GM19099 (cell line): Measurements from ENCODE around the gene KCNJ5.

ENCODE experiments used
- POLR2A ChIP-seq: IDR thresholded peaks from 3 replicates; pipeline ENCODE4 v1.6.1; 2011; ENCODE audit warnings: low read depth; ENCODE audit not compliant: insufficient read length; ENCODE audit errors: extremely low read depth

The KCNJ5 gene

DNA sequence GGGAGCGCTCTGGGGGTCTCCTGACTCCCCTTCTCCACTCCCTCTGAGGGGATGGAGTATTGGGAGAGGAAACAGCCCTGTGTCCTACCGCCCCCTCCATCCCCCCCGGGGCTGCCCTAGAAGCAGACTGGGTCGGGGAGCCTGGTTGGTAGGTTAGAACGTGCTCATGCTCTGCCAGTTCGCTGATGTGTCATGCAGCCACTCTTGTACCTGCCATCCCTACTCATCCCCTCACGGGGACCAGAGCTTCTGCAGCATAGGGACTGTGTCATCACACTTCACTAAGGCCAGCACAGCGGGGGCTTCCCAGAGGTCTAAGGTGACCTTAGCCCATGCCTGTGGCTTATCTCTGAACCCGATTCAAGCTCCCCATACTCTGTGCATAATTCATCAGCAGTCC is 28.8 kb upstream of the KCNJ5 start:
- TF ChIP-seq POLR2A, result no peak

DNA sequence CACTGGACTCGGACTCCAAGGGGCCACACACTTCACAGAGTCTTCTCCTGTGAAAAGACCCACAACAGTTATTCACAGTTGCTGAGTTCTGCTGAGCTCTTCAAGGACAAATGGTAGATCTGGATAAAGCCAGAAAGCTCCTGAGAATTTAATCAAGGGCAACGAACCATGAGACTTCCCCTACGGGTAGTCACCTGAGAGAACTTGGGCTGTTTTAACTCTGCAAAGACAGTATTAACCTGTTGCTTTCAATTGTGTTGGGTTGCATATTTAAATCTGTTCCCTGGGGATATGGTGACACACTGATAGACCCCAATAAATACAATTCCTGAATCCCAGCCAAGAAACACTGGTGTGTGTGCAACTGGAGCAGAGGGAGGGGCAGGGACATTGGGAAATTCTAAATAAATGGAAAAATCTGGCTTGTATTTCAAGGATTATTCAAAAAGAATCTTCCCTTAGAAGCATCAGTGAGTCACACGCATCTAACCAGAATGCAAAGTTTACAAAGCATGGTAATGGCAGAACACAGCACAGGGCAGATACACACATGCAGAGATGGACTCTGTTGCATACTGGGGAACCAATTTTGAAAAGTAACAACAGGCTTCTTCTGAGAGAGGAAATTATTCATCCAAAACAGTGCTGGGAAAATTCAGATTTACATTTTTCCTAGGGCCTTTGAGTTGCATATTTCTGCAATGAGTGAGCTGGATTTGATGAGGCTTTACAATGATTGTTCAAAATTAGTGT is 28.1 kb upstream of the KCNJ5 start:
- TF ChIP-seq POLR2A, result no peak

GRCh38 chr11:128865490-128865889 is 25.7 kb upstream of the KCNJ5 start:
- no peak for TF ChIP-seq POLR2A

DNA sequence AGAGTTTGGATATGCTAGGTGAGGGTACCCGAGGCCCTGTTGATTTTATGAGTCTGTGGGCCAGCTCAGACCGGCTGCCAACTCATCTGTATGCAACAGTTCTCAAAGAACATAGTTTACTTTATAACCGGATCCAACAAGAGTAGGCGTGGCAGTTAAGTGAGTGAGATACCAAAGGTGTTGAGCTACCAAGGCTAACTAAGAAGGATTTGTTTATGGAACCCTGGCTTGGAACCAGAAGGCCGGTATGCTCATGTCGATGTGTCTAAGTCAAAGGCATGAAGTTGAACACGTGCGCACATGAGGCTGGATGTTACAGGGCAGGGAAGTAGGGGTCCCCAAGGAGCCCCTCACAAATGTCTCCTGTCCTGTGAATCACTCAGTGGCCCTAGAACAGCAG is 23.9 kb upstream of the KCNJ5 start, which contains the start of gene KCNJ1:
Gene KCNJ1 (minus strand): TSS at position 20 of the 400 bp plus-strand sequence. CDS start 27,053 bp downstream, outside the sequence.
- TF ChIP-seq POLR2A, result no peak

DNA sequence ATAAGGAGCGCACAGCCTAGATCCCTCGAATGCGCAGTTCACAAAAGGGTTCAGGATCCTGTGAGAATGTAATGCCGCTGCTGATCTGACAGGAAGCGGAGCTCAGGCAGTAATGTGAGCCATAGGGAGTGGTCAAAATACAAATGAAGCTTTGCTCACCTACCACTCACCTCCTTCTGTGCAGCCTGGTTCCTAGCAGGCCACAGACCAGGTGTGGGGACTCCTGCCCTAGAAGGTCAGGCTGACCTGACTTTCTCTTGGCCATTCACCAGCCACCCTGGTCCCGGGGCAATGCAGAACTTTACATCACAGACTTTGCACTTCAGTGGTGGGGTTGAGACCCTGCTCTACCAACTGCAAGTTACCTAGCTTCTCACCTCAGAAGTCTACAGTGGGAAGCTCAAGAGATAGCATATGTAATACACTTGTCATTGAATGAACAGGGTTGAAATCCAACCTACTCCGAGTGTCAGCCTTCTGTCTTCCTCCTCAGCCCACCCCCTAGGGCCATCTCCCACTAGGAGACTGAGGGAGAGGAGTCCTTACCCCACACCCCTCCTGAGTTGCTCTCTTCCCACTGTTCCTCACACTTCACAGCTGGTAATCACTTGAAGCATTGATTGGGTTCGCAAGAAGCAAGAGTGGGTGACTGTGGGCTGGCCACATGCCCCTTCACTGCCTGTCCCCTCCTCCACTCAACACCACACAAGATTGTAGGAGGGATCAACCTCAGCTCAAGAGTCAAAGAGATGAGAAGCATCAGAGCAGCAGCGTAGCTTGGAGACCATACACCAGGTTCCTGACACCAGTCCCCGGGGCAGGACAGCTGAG is 22.1 kb upstream of the KCNJ5 start:
- TF ChIP-seq POLR2A, result no peak

DNA sequence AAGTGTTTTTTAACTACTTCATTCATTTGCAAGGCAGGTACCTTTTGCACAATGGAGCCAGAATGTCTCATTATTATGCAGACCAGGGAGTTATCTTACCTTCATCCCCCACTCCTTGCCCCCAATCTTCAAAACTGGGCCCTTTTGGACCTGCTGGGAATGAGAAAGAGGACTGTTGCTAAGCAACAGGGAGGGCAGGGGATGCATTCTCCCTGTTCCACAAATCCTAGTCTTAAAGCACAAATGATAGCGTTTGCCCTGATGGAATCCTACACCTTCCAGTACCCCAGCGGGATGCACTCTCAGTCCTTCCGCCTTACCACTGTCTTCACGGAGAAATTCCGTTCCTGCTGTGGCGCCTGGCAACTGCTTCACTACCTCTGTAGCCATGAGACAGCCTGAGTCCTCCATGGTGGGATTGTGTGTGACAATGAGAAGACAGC is 20.0 kb upstream of the KCNJ5 start:
- no peak for TF ChIP-seq POLR2A

DNA sequence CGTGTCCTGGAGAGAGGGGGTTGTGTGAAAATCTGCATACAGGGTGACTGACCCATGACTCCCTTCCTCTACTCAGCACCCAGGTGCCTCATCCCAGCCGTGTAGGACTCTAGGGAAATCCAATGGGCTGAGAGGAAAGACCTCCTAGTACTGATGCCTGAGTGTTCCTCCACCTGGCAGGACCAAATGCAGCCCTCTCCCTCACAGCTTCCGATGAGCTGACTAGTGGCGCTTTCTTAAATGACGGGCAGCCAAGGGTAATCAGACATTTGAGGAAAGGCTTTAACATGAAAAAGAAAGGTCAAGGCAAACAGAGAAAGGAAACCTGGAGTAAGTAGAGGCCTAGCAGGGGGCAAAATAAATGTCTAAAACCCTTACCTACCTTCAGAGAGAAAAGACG is 19.1 kb upstream of the KCNJ5 start:
- no peak for TF ChIP-seq POLR2A

DNA sequence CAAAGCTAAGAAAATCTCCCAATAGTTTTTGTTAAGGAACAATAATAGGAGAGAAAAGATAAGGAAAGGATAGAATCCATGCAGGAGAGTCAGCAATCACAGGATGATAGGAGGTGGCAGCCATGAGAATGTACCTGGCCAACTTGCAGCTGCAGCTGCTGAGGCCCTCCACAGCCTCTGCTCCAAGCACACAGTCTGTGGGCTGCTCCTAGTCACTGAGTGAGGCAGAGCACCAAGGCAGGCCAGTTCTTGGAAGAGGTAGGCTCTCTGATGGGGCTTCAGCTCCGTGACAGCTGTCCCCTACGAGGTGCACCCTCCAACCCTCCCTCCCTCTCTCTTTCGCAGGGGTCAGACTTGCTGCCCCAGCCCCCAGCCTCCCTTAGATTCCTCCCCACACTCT is 18.6 kb upstream of the KCNJ5 start:
- no peak for TF ChIP-seq POLR2A

- no peak for TF ChIP-seq POLR2A
Measured at GRCh38 chr11:128874427-128874826, 16.7 kb upstream of the KCNJ5 start.

DNA sequence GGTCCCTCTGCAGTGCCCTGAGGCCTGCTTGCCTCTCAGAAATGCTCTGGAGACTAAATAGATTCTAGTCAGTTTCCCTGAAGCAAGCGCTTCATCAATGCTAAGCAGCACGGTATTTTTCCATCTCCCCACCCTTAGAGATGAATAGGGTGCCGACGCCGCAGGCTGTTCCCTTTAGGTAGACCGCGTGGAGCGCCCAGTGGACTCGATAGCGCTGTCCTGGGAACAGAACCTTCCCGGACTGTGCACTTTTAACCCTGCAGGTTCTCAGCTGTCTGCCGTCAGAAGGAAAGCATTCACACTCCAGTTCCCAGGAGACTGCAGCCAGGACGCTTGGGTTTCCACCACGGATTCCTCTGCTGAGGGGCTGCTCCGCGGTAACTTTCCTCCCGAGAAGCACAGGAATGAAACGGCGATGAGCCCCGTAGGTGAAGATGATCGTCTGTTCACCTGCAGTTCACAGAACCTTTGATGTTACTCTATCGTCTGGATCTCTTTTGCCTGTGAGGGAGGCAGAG is 15.0 kb upstream of the KCNJ5 start:
- TF ChIP-seq POLR2A, result no peak

DNA sequence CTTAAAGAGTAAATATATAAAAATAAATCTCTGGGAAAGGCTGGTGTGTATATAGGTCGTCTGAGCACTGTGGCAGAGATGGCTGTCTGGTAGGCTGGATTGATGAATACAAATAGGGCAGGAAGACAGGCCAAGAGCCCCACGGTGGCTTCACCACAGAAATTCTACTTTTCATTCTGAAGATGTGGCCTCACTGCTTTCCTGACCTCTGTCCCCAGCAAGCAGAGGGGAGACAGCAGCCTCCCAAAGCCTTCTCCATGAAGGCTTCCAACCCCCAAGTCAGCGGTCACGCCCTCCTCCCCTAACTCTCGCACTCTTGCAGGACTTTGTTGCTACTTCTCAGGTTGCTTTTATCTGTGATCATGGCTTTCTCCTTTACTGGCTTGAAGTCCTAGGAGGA is 13.4 kb upstream of the KCNJ5 start:
- TF ChIP-seq POLR2A, result no peak

DNA sequence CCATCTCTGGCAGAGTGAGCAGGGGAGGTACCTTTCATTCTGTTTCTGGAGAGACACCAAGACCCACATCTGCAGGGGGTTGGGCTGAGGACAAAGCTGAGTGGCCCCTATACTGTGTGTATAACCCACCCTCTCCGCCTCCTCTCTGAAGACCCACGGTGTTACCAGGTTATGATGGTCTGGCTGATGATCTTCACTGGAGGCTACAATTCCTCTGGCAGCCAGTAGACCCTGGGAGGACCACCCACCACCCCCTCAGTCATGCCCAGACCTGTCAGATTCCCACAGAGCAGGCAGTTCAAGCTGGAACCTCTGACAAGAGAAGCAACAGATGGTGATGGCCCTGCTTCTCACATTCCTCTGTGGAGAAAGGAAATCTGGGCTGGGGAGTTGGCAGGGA is 12.7 kb upstream of the KCNJ5 start:
- TF ChIP-seq POLR2A, result no peak

GRCh38 chr11:128879817-128880216 is 11.3 kb upstream of the KCNJ5 start:
- TF ChIP-seq POLR2A, result no peak

DNA sequence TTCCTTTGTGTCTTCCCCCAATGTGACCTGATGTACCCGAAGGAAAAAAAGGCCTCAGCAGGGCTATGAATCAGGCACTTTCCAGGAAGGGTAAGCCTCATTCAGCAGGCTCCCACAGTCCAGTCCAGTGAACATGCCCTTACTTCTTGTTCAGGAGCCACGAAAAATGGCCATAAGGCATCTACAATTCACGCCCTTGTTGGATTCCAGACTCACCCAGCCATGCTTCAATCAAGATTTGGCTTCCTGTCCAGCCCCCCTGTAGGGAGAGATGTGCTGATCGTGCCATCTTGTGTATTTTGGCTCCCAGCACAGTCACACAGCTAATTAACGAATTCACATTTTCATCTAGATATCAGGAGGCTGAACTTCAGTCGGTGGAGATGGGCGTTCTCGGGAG is 9.9 kb upstream of the KCNJ5 start:
- TF ChIP-seq POLR2A, result no peak

DNA sequence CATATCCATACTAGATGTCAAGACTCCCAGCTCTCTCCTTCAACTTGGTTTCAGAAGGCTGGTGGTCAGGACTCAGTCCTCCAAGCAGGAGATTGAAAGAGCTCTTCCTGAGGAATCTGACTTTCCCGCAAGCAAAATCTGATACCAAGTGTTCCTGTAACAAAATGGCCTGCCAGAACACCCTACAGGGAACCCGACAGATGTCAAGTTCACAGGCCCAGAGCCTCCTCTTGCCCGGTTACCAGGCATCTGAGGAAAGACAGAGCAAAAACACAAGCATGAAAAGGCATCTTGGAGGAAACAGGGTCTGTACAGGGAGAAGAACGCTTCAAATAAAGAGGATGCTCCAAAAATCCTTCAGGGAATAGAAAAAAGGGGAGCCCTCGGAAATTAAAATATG is 8.7 kb upstream of the KCNJ5 start:
- no peak for TF ChIP-seq POLR2A

DNA sequence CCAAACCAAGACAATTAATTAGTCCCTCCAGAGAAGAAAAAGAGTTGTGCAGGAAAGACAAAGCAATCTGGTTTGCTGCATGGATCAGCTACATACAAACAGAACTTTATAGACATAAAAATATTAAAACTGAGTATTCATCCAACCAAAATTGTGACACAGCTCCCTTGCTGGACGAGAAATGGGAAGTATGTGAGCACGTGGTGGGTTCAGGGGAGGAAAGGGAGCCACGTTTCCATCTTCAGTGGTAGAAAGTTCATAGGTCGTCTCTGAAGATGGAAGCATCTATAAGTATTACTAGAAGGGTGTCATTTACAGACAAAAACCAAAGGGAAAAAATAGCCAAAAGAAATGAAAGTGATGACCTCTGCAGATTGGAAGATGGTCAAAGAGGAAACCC is 7.1 kb upstream of the KCNJ5 start:
- TF ChIP-seq POLR2A, result no peak
